Germinal center (tissue), 1 donor: ENCODE measurements around the gene PRKAR1A.
"Not testable (repeated sequence)": the region's sequence is repeated elsewhere in the genome, so short reads cannot be mapped to it uniquely, and the experiment has no call there.

Experiments
- DNase-seq: peaks from one replicate; pipeline ENCODE4 v3.0.0; 2012; ENCODE audit warnings: mixed read lengths, low spot score

Gene PRKAR1A

GRCh38 chr17:68511671-68512246, 471 bp upstream of the PRKAR1A start:
- DNase-seq: peak; percentile 79

- DNase-seq: no peak
Measured at GRCh38 chr17:68512960-68513474, 787 bp downstream of the PRKAR1A start.

DNA sequence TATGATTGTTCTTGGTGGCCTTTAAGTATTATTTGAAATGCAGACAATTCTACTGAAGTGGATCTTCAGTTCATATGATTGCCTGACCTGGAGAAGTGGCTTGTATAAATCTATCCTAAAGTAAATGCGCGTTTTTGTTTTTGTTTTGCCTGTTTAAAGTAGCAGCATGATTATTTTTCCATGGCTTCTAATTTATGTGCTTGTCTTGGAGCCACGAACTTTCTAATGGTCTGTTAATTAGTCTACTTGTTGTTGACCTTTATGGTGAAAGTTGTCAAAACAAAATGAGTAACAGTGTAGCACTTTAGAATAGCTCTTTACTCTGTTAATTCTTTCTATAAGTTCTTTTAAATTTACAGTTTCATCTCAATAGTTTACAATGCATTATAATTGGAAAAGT, 1.7 kb downstream of the PRKAR1A start:
- no peak for DNase-seq

DNA sequence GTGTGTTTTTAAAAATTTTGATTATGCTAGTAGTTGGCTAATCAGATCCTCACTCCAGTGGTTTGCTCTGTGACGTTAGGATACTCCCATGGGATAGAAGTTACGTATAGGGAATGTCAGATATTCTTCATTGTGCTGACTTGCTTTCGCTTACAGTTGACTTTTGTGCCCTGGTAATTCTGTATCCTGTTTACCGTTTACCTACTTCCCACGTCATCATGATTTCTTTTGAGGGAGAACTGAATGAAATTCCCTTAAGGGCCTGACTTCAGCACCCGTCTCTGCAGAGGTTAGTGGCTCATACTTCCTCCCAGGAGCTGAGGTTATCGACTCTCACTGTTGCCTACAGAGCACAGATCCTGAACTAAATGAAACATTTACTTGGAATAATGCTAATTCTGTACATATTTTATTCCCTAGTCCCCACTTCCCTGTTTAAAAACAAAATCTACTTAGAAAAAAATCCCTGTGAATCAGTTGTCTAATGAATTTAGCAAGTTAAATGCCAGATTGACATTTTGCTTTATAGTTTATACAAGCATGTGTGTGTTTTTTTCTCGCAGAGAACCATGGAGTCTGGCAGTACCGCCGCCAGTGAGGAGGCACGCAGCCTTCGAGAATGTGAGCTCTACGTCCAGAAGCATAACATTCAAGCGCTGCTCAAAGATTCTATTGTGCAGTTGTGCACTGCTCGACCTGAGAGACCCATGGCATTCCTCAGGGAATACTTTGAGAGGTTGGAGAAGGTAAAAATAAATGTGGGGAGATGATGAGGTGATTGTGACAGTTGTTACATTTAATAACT, 2.8 kb downstream of the PRKAR1A start:
- DNase-seq: no peak

- no peak for DNase-seq
Measured at GRCh38 chr17:68516732-68517131, 4.5 kb downstream of the PRKAR1A start.

GRCh38 chr17:68517605-68518004, 5.4 kb downstream of the PRKAR1A start:
- not testable (repeated sequence) for DNase-seq

DNA sequence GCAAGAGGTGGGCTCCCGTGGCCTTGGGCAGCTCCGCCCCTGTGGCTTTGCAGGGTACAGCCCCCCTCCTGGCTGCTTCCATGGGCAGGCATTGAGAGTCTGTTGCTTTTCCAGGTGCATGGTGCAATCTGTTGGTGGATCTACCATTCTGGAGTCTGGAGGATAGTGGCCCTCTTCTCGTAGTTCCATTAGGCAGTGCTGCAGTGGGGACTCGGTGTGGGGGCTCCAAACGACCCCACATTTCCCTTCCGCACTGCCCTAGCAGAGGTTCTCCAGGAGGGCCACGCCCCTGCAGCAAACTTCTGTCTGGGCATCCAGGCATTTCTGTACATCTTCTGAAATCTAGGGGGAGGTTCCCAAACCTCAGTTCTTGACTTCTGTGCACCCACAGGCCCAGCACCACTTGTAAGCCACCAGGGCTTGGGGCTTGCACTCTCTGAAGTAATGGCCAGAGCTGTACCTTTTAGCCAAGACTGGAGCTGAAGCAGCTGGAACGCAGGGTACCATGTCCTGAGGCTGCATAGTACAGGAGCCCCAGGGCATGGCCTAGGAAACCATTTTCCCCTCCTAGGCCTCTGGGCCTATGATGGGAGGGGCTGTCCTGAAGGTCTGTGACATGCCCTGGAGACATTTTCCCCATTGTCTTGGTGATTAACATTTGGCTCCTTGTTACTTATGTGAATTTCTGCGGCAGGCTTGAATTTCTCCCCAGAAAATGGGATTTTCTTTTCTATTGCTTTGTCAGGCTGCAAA, 6.0 kb downstream of the PRKAR1A start:
- no peak for DNase-seq

DNA sequence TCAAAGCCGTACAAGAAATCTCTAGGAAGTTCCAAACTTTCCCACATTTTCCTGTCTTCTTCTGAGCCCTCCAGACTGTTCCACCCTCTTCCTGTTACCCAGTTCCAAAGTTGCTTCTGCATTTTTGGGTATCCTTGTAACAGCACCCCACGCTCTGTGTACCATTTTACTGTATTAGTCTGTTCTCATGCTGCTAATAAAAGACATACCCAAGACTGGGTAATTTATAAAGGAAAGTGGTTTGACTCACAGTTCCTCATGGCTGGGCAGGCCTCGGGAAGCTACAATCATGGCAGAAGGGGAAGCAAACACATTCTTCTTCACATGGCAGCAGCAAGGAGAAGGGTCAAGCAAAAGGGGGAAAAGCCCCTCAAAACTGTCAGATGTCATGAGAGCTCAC, 6.8 kb downstream of the PRKAR1A start:
- not testable (repeated sequence) for DNase-seq

GRCh38 chr17:68519911-68520310, 7.7 kb downstream of the PRKAR1A start:
- no peak for DNase-seq

DNA sequence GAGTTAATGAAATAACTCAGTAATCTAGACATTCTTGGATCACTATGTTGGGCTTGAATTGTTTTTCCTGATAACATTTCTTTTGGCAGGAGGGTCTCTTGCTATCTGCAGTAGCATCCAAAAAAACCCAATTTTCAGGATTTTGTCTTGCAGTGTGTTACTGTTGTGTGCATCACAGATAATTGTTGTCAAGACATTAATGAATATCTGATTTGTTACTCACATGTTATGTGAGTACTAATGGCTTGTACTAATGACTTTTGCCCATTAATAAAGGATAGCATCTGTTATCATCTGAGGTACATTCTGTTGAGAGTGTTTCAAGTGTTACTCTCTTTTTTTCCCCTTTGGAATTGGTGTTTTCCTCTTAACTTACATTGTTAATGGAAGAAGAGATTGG, 10.0 kb downstream of the PRKAR1A start:
- no peak for DNase-seq

GRCh38 chr17:68526548-68526947, 14.3 kb downstream of the PRKAR1A start:
- no peak for DNase-seq

GRCh38 chr17:68527314-68527713, 15.1 kb downstream of the PRKAR1A start:
- no peak for DNase-seq

GRCh38 chr17:68531252-68531651, 19.0 kb downstream of the PRKAR1A start:
- no peak for DNase-seq

DNA sequence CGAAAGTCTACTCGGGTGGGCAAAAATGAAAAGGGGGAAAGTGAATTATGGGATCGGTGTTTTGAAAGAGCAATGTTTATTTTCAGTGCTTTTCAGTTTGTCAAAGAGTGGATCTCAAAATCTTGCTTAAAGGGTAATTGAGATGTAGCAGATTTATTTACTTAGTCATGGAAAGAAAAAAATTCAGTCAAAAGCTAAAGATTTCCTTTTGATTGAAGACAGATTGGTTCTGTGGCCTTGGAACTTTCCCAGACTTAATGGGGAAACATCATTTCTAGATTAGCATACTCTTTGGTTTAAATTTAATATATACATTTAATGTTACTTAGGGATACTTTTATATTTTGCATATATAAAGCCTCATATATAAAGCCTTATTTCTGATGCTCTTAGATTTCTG, 20.6 kb downstream of the PRKAR1A start:
- no peak for DNase-seq

DNA sequence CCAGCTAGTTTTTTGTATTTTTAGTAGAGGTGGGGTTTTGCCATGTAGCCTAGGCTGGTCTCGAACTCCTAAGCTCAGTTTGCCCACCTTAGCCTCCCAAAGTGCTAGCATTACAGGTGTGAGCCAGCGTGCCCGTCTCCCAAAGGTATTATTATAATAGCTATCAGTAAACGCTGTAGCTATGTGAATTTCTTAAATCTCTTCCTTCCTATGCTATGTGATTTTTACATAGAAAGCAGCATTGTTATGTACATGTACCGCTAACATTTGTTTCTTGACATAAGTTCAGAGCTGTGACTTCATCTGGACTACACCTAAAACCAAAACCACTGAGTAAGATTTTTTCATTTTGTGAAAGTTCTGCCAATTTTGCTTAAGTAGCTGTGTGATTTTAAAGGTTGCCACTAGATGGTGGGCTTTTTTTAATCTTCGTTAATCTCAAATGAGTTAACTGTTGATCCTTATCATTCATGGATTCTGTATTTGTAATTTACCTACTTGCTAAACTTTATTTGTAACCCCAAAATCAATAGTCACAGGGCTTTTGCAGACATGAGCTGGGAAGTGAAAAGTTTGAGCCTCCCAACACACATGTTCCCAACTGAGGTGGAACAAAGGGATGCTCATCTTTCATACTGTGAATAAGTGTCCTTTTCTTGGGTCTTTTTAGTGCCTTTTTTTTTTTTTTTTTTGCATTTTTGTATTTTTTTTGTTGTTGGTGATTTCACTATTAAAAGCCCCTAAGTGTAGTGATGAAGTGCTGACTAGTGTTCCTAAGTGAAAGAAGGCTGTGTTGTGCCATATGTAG, 21.9 kb downstream of the PRKAR1A start:
- no peak for DNase-seq

DNA sequence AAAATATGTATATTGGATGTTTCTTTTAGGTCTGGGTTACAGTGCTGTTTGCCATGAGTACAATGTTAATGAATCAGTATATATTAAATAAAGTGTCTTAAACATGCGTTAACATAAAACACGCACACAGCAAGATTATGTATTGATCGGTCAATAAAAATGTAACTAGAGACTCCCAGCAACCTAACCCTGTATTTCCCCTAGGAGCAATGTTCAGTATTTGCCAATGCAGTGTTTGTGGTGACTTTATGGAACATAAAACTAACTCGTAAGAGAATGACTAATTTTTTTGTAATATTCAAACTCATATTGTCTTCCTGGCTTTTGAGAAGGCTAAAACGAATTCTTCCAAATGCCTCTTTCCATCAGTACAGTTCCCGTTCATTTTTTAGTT, 22.5 kb downstream of the PRKAR1A start:
- no peak for DNase-seq

GRCh38 chr17:68535922-68536321, 23.7 kb downstream of the PRKAR1A start:
- no peak for DNase-seq

DNA sequence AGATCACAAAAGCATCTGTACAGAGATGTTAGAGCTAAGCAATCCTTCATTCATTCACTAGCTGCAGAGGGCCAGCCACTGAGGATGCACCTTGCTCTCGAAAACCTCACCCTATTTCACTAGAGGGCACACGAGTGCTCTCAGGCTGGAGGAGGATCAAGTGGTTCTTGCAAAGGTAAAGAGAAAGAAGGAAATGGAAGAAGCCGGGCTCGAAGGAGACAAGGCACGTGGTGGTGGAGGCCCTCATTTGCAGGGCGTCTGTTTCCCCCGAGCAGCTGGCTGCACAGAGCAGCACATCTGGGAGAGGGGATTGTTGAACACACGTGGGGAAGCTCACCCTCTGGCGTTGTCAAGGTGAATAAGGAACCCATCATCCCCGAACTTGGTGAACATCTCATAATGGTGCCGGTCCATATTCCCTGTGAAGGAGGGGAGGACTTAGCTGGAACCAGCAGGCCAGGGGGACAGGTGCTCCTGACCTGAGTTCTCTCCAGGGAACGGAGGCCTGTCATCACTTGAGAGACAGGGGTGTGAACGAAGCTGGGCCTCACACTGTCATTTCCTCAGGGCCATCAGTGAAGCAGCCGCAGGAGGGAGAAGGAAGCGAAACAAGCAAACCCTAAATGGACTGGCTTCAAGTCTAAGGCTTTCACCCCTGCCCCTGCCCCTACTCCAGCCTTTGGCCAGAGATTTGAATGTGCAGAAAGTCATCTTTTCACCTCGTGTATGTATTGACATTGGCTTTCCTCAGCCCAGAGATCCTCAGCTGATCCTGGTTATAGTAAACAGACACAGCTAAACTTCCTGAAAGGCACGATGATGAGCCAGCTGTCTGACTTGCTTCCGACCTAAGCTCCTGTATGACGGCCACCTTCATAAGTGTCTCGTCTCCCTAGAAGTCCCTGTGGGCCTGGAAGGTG, 27.6 kb downstream of the PRKAR1A start:
- no peak for DNase-seq

- DNase-seq: no peak
Measured at GRCh38 chr17:68540981-68541380, 28.8 kb downstream of the PRKAR1A start.

DNA sequence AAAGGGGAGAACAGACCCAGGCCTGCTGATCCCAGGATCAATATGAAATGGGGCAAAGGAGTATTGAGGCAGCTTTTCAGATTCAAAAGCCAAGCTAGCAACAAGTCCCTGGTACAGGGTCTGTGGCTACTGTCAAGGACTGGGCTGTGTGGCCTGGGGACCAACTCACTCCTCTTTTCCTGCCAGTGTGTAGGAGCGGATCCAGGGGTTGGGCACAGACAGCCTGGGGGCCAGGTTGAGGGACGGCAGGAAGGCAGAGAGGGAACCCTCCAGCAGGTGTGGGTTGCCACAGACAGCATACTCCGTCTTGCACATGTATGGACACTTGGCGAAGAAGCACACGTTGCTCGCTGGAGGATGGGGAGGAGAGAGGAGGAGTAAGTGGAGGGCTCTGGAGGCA, 29.6 kb downstream of the PRKAR1A start:
- no peak for DNase-seq
